Thymus (tissue), 14 donors: ENCODE results near the gene PSORS1C2. TPM values are rescaled to one million over a fixed set of nuclear protein-coding genes. Genes with fewer than 3 reads are reported as not detected.
A peak's percentile ranks its signal among the peaks of the same experiment; 100 is the strongest.
"Not testable (repeated sequence)": the region's sequence is repeated elsewhere in the genome, so short reads cannot be mapped to it uniquely, and the experiment has no call there.

Experiments
- DNase-seq, 9 donors: peaks; one replicate each; pipeline ENCODE4 v3.0.0-alpha.2; 2013; ENCODE audit warnings: low spot score in 9 of 9, low read depth in 6 of 9, missing footprints in 1 of 9
- H3K27ac ChIP-seq, 2 donors: one replicate each; pipeline ENCODE4 v1.5.1; 2013; ENCODE audit warnings: control low read depth in 1 of 2, low read depth in 1 of 2, low read length in 1 of 2, mild to moderate bottlenecking in 1 of 2, moderate library complexity in 1 of 2
- H3K27me3 ChIP-seq, 2 donors: one replicate each; pipeline ENCODE4 v1.5.1; 2013; ENCODE audit warnings: low read length in 1 of 2; ENCODE audit not compliant: control insufficient read depth in 2 of 2, insufficient read depth in 1 of 2
- H3K36me3 ChIP-seq, 2 donors: one replicate each; pipeline ENCODE4 v1.5.1; 2013; ENCODE audit warnings: low read length in 1 of 2, mild to moderate bottlenecking in 1 of 2, moderate library complexity in 1 of 2; ENCODE audit not compliant: control insufficient read depth in 2 of 2, insufficient read depth in 2 of 2
- H3K4me1 ChIP-seq, 2 donors: one replicate each; pipeline ENCODE4 v1.5.1; 2013; ENCODE audit warnings: low read length in 2 of 2; ENCODE audit not compliant: control insufficient read depth in 2 of 2, insufficient read depth in 2 of 2
- H3K4me3 ChIP-seq, 2 donors: one replicate each; pipeline ENCODE4 v1.5.1; 2013; ENCODE audit warnings: low read length in 2 of 2, control low read depth in 1 of 2, mild to moderate bottlenecking in 1 of 2
- H3K9me3 ChIP-seq, 2 donors: one replicate each; pipeline ENCODE4 v1.5.1; 2013; ENCODE audit warnings: low read length in 1 of 2, mild to moderate bottlenecking in 1 of 2; ENCODE audit not compliant: control insufficient read depth in 2 of 2, insufficient read depth in 1 of 2
- WGBS: extraction: QIAGEN DNeasy Blood & Tissue Kit; methylation state at CpG from one replicate; pipeline ENCODE4 v1.1.7; 2013; 5-methylcytosine and 5-hydroxymethylcytosine counted together
- long read RNA-seq, 10 donors: transcript quantifications; one replicate each; lab custom pipeline, GENCODE V29; 2026
- polyA plus RNA-seq: library from polyadenylated mRNA; stranded (reverse); fragments of 200-250 nt; gene quantifications from one replicate; pipeline ENCODE4 v1.2.3, GENCODE V29; 2013
- total RNA-seq: library from RNA; stranded (reverse); fragments of 120-200 nt; gene quantifications from one replicate; pipeline ENCODE4 v1.2.4, GENCODE V29; 2013
- donor health status: healthy.

The PSORS1C2 gene
- total RNA-seq (not detected), polyA plus RNA-seq (16.4 TPM)
- long read RNA-seq, donor 1: 0 reads
- long read RNA-seq, donor 2: 0 reads
- long read RNA-seq, donor 3, partial matches to known transcripts: 0 of 1 reads
- long read RNA-seq, donor 3, other reads (novel, unspliced or antisense): 0 of 1 reads
- long read RNA-seq, donor 4: 0 reads
- long read RNA-seq, donor 5: 0 reads
- long read RNA-seq, donor 6, partial matches to known transcripts: 0 of 2 reads
- long read RNA-seq, donor 6, other reads (novel, unspliced or antisense): 0 of 2 reads
- long read RNA-seq, donor 7, partial matches to known transcripts: 0 of 1 reads
- long read RNA-seq, donor 7, other reads (novel, unspliced or antisense): 0 of 1 reads
- long read RNA-seq, donor 8: 0 reads
- long read RNA-seq, donor 9, partial matches to known transcripts: 0 of 1 reads
- long read RNA-seq, donor 9, other reads (novel, unspliced or antisense): 0 of 1 reads
- long read RNA-seq, donor 10, partial matches to known transcripts: 0 of 1 reads
- long read RNA-seq, donor 10, other reads (novel, unspliced or antisense): 0 of 1 reads

- H3K27ac ChIP-seq: no peak within 1 kb of the TSS
- DNase-seq: no peak
- peaks cover 4 to 5% of the 10 kb centered on the region in 2 donors for H3K4me1 ChIP-seq
- H3K9me3 ChIP-seq: no peaks in the 10 kb centered on the region
- no peak within 1 kb of the TSS for H3K4me3 ChIP-seq
- peaks cover 10 to 15% of the 10 kb centered on the region in 2 donors for H3K36me3 ChIP-seq
- H3K27me3 ChIP-seq: peaks cover 0 to 4% of the 10 kb centered on the region in 2 donors
- 95% methylated on average over 4 of the region's 4 CpGs for WGBS
These were observed at the start of gene PSORS1C2 for GRCh38 chr6:31138982-31139381. Gene PSORS1C2 (minus strand): TSS chr6:31139066. CDS start chr6:31139026, 40 bp downstream.

- Histone ChIP-seq H3K27me3 (no peaks in the 10 kb centered on the region), H3K36me3 (no peaks in the 10 kb centered on the region), H3K4me3 (no peak overlapping the region), H3K9me3 (no peaks in the 10 kb centered on the region), H3K4me1 (peaks cover 0 to 2% of the 10 kb centered on the region in 2 donors), H3K27ac (no peak overlapping the region)
- 88% methylated on average over 5 of the region's 5 CpGs for WGBS
- no peak for DNase-seq
These were observed 48.9 kb upstream of the PSORS1C2 start for GRCh38 chr6:31187780-31188194.

- Histone ChIP-seq H3K4me3 (no peak overlapping the region), H3K4me1 (peaks cover 0 to 2% of the 10 kb centered on the region in 2 donors), H3K36me3 (no peaks in the 10 kb centered on the region), H3K9me3 (no peaks in the 10 kb centered on the region), H3K27me3 (no peaks in the 10 kb centered on the region), H3K27ac (peak overlapping the region; percentile 81 to 87)
- 91% methylated on average over 24 of the region's 24 CpGs for WGBS
- DNase-seq: no peak
These were observed 47.3 kb upstream of the PSORS1C2 start for GRCh38 chr6:31186052-31186734.

GRCh38 chr6:31185695-31186051, 46.8 kb upstream of the PSORS1C2 start:
- H3K4me1 ChIP-seq, H3K27me3 ChIP-seq, H3K9me3 ChIP-seq, DNase-seq, H3K36me3 ChIP-seq, H3K4me3 ChIP-seq: not testable (repeated sequence)
- WGBS: 94% methylated on average over 4 of the region's 4 CpGs
- H3K27ac ChIP-seq: peak overlapping the region; percentile 81 to 87

GRCh38 chr6:31183859-31184258, 45.0 kb upstream of the PSORS1C2 start:
- H3K9me3 ChIP-seq, H3K4me1 ChIP-seq, DNase-seq, H3K36me3 ChIP-seq, H3K27me3 ChIP-seq, H3K4me3 ChIP-seq, H3K27ac ChIP-seq: not testable (repeated sequence)
- WGBS: 95% methylated on average over 6 of the region's 6 CpGs

- not testable (repeated sequence) for H3K4me1 ChIP-seq, H3K27me3 ChIP-seq, H3K36me3 ChIP-seq, H3K4me3 ChIP-seq, DNase-seq, H3K9me3 ChIP-seq, H3K27ac ChIP-seq
- 79% methylated on average over 2 of the region's 2 CpGs for WGBS
These were observed 44.4 kb upstream of the PSORS1C2 start for GRCh38 chr6:31183287-31183686.

GRCh38 chr6:31180500-31180899, 41.6 kb upstream of the PSORS1C2 start:
- no peaks in the 10 kb centered on the region for H3K36me3 ChIP-seq
- no peaks in the 10 kb centered on the region for H3K9me3 ChIP-seq
- H3K27me3 ChIP-seq: no peaks in the 10 kb centered on the region
- peak in 4 of 9 donors; percentile 30 to 67 (median 52) for DNase-seq
- H3K4me3 ChIP-seq: peak overlapping the region; percentile 20 to 44
- peaks cover 0 to 7% of the 10 kb centered on the region in 2 donors for H3K4me1 ChIP-seq
- 68% methylated on average over 26 of the region's 26 CpGs for WGBS
- H3K27ac ChIP-seq: peak overlapping the region in 1 of 2 donors; percentile 49

- H3K36me3 ChIP-seq: no peaks in the 10 kb centered on the region
- H3K4me1 ChIP-seq: peaks cover 0 to 8% of the 10 kb centered on the region in 2 donors
- no peak for DNase-seq
- H3K4me3 ChIP-seq: no peak overlapping the region
- no peaks in the 10 kb centered on the region for H3K27me3 ChIP-seq
- WGBS: 98% methylated on average over 8 of the region's 8 CpGs
- H3K27ac ChIP-seq: no peak overlapping the region
- H3K9me3 ChIP-seq: no peaks in the 10 kb centered on the region
These were observed 41.0 kb upstream of the PSORS1C2 start for GRCh38 chr6:31179896-31180295.

GRCh38 chr6:31179042-31179386, 40.1 kb upstream of the PSORS1C2 start:
- no peak for DNase-seq
- no peaks in the 10 kb centered on the region for H3K27me3 ChIP-seq
- 93% methylated on average over 4 of the region's 4 CpGs for WGBS
- no peak overlapping the region for H3K27ac ChIP-seq
- no peak overlapping the region for H3K4me3 ChIP-seq
- no peaks in the 10 kb centered on the region for H3K36me3 ChIP-seq
- H3K9me3 ChIP-seq: no peaks in the 10 kb centered on the region
- peaks cover 0 to 8% of the 10 kb centered on the region in 2 donors for H3K4me1 ChIP-seq
